GM18870 (cell line): ENCODE results near the gene PLD5.

ENCODE experiments used
- ATAC-seq: cut with Tn5 transposase; IDR thresholded peaks from one replicate; pipeline ENCODE4 v1.9.1; 2021; ENCODE audit warnings: moderate library complexity; ENCODE audit not compliant: unreplicated experiment

PLD5 gene

GRCh38 chr1:242524571-242525359 is at the start of gene PLD5:
Gene PLD5, minus strand, starts transcription at chr1:242524697.
- no peak for ATAC-seq

DNA sequence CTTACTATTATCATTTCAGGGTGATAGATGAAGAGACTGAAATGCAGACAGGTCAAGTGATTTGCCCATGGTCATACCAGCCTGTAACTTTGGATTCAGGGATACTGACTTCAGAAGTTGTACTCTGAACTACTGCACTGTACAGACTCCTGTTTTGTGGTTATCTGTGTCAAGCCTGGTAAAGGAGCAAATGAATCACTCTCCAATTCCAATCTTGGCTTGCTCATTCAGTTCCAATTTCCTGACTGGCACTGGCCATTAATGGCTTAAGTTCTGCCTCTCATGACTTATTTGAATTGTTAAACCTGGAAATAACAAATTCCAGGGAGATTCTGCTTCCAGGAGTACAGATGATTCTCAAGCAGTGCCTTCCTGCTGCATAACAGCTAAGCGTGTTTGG is 45.4 kb upstream of the PLD5 start:
- no peak for ATAC-seq

DNA sequence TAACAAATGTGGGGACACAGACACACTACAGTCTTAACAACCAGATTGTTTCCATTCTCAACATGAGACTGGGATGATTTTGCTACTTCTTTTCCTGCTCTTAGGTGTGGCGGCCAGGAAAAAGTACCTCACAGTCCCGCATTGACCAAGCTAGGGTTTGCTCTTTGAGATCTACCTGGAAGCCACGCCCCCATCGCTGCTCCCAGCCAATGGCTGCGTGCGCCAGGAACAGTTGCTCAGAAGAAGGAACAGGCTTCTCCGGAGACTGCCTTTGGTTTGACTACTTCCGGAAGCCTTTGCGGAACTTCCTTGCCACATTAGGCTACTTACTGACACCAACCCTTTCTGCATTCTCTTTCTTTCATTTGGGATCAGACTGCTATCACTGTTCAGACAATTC is 44.2 kb upstream of the PLD5 start:
- ATAC-seq = no peak

GRCh38 chr1:242567596-242567995 is 43.1 kb upstream of the PLD5 start:
- ATAC-seq = no peak

DNA sequence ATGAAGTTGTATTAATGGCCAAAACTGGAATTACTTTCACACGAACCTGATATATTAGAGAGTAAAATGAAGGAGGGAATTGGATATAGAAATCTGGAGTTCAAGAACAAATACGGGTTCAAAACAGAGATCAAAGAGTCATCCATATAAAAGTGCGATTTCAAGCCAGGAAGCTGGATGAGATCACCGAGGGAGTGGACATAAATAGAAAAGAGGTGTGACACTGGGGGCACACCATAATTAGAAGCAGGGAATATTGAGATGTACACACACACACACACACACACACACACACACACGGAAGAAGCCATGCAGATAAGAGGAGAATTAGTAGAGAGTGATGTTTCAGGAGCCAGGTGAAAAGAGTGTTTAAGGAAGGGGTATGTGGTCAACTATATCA is 32.3 kb upstream of the PLD5 start:
- ATAC-seq = no peak

DNA sequence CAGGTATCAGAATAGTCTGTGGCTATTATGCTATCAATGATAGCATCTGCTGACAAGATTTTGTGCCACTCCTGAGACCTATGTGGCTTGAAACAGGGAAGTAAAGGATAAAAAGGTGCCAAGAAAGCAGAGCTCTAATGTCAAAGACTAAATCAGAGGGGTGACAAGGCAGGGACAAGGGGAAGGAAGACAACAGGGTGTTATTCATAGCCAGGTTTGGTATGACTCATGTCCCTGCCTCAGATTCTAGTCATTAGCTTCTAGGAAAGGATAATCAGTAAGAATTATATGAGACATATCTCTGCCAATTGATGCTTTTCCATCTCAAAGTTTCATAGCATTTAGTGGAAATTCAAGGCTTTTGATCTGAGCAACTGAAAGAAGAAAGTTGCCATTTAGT is 31.8 kb upstream of the PLD5 start:
- ATAC-seq = no peak

GRCh38 chr1:242554577-242554976 is 30.1 kb upstream of the PLD5 start:
- no peak for ATAC-seq

- ATAC-seq = no peak
Observed at GRCh38 chr1:242546849-242547729, 22.6 kb upstream of the PLD5 start.

DNA sequence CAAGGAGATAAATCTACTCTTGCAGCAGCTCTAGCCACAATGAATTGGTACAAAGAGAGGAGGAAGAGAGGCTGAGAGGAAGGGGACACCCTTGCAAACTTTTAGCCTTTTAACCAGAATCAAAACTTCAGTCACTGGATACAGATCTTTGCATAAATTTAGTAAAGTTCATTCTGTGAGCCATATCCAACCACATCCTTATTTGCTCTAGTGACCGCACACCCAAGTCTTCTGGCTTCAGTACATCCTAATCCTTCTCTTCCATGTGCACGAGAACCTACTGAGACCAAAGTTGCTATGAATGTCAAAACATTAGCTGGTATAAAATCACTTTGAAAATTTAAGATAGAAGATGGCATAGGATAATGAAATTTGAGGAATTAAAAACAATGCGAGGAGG is 21.9 kb upstream of the PLD5 start:
- ATAC-seq = no peak

DNA sequence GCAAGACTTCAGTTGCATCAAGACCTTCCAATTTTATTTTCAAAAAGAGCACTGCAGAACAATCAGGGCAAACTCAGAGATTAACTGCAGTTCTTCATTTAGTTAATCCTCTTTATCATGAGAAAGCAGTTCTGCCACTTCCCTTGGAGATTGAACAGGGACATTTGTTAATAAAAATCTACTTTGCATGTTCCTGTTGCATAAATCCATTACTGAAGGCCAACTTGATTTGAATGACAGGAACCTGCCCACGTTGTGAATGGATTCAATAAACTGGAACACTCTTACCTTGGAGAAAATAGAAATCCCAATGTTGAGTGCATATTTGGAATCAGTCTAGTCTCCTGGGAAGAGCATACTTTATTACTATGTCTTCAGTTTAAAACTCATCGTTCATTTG is 19.6 kb upstream of the PLD5 start:
- ATAC-seq = no peak

GRCh38 chr1:242542271-242542670 is 17.8 kb upstream of the PLD5 start:
- ATAC-seq = no peak

DNA sequence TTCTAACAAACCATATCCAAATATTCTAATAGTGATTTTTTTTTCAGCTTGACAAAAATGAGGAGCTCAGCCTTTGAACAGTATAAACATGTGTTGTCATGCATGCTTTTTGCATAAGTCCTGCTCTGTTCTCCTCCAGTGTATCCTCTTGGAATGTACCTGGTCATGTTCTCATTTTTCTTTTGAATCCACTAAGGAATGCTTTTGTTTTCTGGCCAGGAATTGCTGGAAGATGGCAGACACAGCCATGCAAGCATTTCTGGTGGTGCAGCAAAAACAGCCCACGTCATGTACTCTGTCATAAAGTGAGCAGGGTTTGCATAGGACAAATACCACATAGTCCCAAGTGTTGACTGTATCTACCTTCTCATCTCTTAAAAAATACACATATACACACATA is 11.5 kb upstream of the PLD5 start:
- ATAC-seq = no peak

GRCh38 chr1:242534753-242535152 is 10.3 kb upstream of the PLD5 start:
- no peak for ATAC-seq

- no peak for ATAC-seq
Observed at GRCh38 chr1:242530761-242531160, 6.3 kb upstream of the PLD5 start.

- ATAC-seq = no peak
Observed at GRCh38 chr1:242525769-242526168, 1.3 kb upstream of the PLD5 start.

DNA sequence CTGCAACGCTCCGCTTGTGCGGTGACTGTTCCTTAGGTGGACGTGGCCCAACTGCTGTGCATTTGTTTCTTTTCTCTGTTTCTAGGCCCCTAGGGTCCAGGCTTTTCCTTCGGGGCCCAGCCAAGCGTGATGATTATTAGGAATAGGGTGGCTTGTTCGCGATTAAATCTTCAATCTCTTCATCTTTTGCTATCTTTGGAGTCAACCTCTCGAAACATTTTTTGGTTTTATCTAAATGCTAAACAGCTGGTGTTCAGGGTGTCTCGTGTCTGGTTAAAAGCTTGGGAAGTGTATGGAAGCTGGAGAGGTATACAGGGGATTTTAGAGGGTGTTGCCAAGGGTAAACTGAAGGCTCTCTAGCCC is 844 bp upstream of the PLD5 start:
- ATAC-seq = no peak

- ATAC-seq = no peak
Observed at GRCh38 chr1:242523719-242524570, 552 bp downstream of the PLD5 start.

DNA sequence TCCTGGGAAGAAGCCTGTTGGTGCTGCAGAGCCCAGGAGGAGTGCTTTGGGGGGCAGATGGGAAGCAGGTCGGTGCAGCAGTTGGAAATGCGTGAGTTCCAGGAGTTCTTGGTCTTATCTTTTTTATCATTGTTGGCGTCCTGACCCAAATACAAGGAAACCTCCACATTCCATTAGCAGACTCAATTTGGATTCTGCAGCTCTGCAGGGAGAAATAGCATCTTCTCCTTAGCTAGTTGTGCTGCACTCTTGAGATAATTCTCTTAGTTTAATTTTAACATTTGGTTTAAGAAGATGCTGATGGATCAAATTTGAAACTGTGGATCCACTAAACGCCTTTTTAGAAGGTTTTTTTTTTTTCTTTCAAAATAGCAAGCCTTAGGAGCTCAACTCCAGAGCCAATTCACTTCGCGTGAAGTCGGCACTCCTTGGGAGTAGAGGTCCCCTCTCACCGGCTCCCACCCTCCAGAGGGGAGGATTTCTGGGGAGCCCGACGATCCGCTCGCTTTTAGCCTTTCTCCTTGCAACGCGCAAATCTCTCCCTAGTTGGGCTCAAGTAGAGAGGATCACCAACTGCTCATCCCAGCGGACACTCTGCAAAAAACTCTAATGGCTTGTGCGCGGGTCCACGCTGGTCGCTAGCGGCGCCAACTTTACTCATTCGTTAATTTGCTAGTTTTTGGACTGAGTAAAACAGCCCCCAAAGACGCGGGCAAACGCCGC is 1.3 kb downstream of the PLD5 start:
- ATAC-seq = no peak

GRCh38 chr1:242522304-242522945 is 2.1 kb downstream of the PLD5 start:
- peak; percentile 69 for ATAC-seq

DNA sequence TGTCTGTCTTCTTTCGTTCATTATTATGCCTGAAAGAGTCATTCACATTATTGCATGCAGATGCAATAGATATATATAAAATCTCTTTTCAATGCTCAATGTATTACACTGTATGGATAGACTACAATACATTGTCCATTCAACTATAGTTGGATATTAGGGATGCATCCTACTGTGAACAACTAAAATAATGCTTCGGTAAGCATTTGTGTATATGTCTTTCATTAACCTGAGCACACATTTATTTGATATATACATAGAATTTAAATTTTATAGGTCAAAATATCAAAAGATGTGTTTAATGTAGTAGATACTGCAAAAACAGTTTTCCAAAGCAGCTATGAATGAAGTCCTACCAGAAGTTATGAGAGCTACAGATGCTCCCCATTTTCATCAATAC is 8.9 kb downstream of the PLD5 start:
- ATAC-seq = no peak
